HEK293 (cell line): ENCODE data around the gene ZNHIT3.

Experiments used
- KLF16 ChIP-seq: fragments of 450-650 bp; formaldehyde crosslinking; IDR thresholded peaks from 2 replicates; pipeline ENCODE4 v1.5.1; 2017; ENCODE audit warnings: missing biosample characterization, missing genetic modification characterization
- KLF8 ChIP-seq: fragments of 450-650 bp; formaldehyde crosslinking; IDR thresholded peaks from 2 replicates; pipeline ENCODE4 v1.5.1; 2016; ENCODE audit warnings: missing biosample characterization, missing genetic modification characterization
- MEIS1 ChIP-seq: sonication (generic); formaldehyde crosslinking; IDR thresholded peaks from 2 replicates; pipeline ENCODE4 v1.8.1; 2022; ENCODE audit warnings: missing genetic modification reagents, mild to moderate bottlenecking, borderline replicate concordance
- SP2 ChIP-seq: fragments of 450-650 bp; formaldehyde crosslinking; IDR thresholded peaks from 2 replicates; pipeline ENCODE4 v1.5.1; 2016; ENCODE audit warnings: missing biosample characterization, missing genetic modification characterization
- YY1 ChIP-seq: fragments of 450-650 bp; formaldehyde crosslinking; IDR thresholded peaks from 2 replicates; pipeline ENCODE4 v1.5.1; 2018; ENCODE audit warnings: missing biosample characterization, missing genetic modification characterization
- ZNF155 ChIP-seq: fragments of 450-650 bp; formaldehyde crosslinking; IDR thresholded peaks from 2 replicates; pipeline ENCODE4 v1.5.1; 2016; ENCODE audit warnings: missing biosample characterization, missing genetic modification characterization
- ZNF202 ChIP-seq: fragments of 450-650 bp; formaldehyde crosslinking; IDR thresholded peaks from 2 replicates; pipeline ENCODE4 v1.5.1; 2016; ENCODE audit warnings: missing biosample characterization, missing genetic modification characterization, borderline replicate concordance
- ZNF214 ChIP-seq: fragments of 450-650 bp; formaldehyde crosslinking; IDR thresholded peaks from 2 replicates; pipeline ENCODE4 v1.5.1; 2017; ENCODE audit warnings: missing biosample characterization, mild to moderate bottlenecking, missing genetic modification characterization, borderline replicate concordance
- ZNF23 ChIP-seq: fragments of 450-650 bp; formaldehyde crosslinking; IDR thresholded peaks from 2 replicates; pipeline ENCODE4 v1.5.1; 2016; ENCODE audit warnings: missing biosample characterization, missing genetic modification characterization, borderline replicate concordance
- ZNF274 ChIP-seq, 2 experiments: fragments of 200-500 bp in 1 of 2; fragments of 450-650 bp in 1 of 2; sonication (Bioruptor generic) in 1 of 2; formaldehyde crosslinking in 1 of 2; IDR thresholded peaks; 2 replicates each; pipeline versions ENCODE4 v1.5.1 to v1.6.1; 2014 to 2016; ENCODE audit warnings: borderline replicate concordance in 1 of 2, inconsistent platforms in 1 of 2, low read length in 1 of 2, missing biosample characterization in 1 of 2, missing genetic modification characterization in 1 of 2
- ZNF292 ChIP-seq: fragments of 450-650 bp; formaldehyde crosslinking; IDR thresholded peaks from 2 replicates; pipeline ENCODE4 v1.5.1; 2016; ENCODE audit warnings: low read depth, missing biosample characterization, missing genetic modification characterization, borderline replicate concordance
- ZNF366 ChIP-seq: fragments of 450-650 bp; formaldehyde crosslinking; conservative IDR thresholded peaks from 2 replicates; pipeline ENCODE4 v1.5.1; 2016; ENCODE audit warnings: missing biosample characterization, missing genetic modification characterization
- ZNF426 ChIP-seq: fragments of 450-650 bp; formaldehyde crosslinking; IDR thresholded peaks from 2 replicates; pipeline ENCODE4 v1.5.1; 2017; ENCODE audit warnings: missing biosample characterization, missing genetic modification characterization, mild to moderate bottlenecking, inconsistent platforms, moderate library complexity
- ZNF501 ChIP-seq: fragments of 450-650 bp; formaldehyde crosslinking; IDR thresholded peaks from 2 replicates; pipeline ENCODE4 v1.5.1; 2016; ENCODE audit warnings: missing biosample characterization, missing genetic modification characterization
- ZNF558 ChIP-seq: fragments of 450-650 bp; formaldehyde crosslinking; IDR thresholded peaks from 2 replicates; pipeline ENCODE4 v1.5.1; 2016; ENCODE audit warnings: missing biosample characterization, missing genetic modification characterization
- ZNF610 ChIP-seq: fragments of 450-650 bp; formaldehyde crosslinking; IDR thresholded peaks from 2 replicates; pipeline ENCODE4 v1.5.1; 2016; ENCODE audit warnings: missing biosample characterization, missing genetic modification characterization, borderline replicate concordance
- ZNF660 ChIP-seq: fragments of 450-650 bp; IDR thresholded peaks from 2 replicates; pipeline ENCODE4 v1.5.1; 2018; ENCODE audit warnings: missing biosample characterization, mild to moderate bottlenecking, missing genetic modification characterization
- ZNF785 ChIP-seq: fragments of 450-650 bp; formaldehyde crosslinking; IDR thresholded peaks from 2 replicates; pipeline ENCODE4 v1.5.1; 2016; ENCODE audit warnings: missing biosample characterization, missing genetic modification characterization
- ZSCAN23 ChIP-seq: fragments of 450-650 bp; formaldehyde crosslinking; IDR thresholded peaks from 2 replicates; pipeline ENCODE4 v1.5.1; 2016; ENCODE audit warnings: missing biosample characterization, missing genetic modification characterization
- TF ChIP-seq, protein P1 (sequence below): fragments of 450-650 bp; formaldehyde crosslinking; IDR thresholded peaks from 2 replicates; pipeline ENCODE4 v1.5.1; 2017; ENCODE audit warnings: missing biosample characterization, missing genetic modification characterization
- TF ChIP-seq, protein P2 (sequence below): fragments of 450-650 bp; formaldehyde crosslinking; IDR thresholded peaks from 2 replicates; pipeline ENCODE4 v1.5.1; 2016; ENCODE audit warnings: missing biosample characterization, missing genetic modification characterization
- TF ChIP-seq, protein P3 (sequence below): fragments of 450-650 bp; formaldehyde crosslinking; IDR thresholded peaks from 2 replicates; pipeline ENCODE4; 2016; ENCODE audit warnings: missing biosample characterization, missing genetic modification characterization
- TF ChIP-seq, protein P4 (sequence below): fragments of 450-650 bp; formaldehyde crosslinking; IDR thresholded peaks from 2 replicates; pipeline ENCODE4 v1.5.1; 2016; ENCODE audit warnings: missing biosample characterization, missing genetic modification characterization
- TF ChIP-seq, protein P5 (sequence below): fragments of 450-650 bp; formaldehyde crosslinking; IDR thresholded peaks from 2 replicates; pipeline ENCODE4 v1.5.0; 2017; ENCODE audit warnings: missing biosample characterization, missing genetic modification characterization, borderline replicate concordance
- TF ChIP-seq, protein P6 (sequence below): fragments of 450-650 bp; formaldehyde crosslinking; IDR thresholded peaks from 2 replicates; pipeline ENCODE4 v1.5.1; 2016; ENCODE audit warnings: missing biosample characterization, missing genetic modification characterization
- TF ChIP-seq, protein P7 (sequence below): fragments of 450-650 bp; formaldehyde crosslinking; IDR thresholded peaks from 2 replicates; pipeline ENCODE4 v1.5.1; 2016; ENCODE audit warnings: missing biosample characterization, missing genetic modification characterization

The ZNHIT3 gene

DNA sequence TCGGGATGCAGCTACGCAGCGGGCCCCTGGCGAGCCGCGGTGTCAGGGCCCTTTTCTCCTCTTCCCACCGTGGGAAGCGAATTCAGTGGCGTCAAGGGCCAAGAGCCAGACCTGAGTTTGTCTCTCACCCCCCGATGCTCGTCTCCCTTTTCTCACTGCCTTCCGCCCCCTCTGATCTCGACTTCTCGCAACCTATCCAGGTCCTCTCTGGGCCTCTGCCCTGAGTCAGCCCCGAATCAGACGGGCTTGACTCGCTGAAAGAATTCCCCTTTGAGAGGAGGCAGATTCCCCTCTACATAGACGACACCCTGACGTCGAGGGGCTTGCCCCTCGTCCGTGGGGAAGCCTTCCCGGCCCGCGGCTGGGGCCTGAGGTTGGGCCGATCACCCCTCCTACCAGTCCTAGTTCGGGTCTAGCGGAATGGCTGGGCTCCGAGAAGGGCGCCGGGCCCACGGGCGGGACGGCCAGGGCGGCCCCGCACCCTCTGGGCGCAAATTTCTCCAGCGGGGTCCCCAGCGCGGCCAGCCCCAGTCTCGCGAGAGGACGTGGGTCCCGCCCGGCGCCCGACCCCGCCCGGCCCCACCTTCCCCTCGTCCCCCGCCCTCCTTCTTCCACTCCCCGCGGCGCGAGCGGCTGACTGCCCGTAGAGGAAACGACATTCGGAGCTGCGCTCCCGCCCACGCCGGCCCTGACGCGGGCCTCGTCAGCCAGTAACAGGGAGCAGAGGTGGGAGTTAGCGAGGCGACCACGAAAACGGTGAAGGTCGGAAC is 58.0 kb downstream of the ZNHIT3 start, which contains the start of gene GGNBP2 (continued):
- TF ChIP-seq, protein P1, sequence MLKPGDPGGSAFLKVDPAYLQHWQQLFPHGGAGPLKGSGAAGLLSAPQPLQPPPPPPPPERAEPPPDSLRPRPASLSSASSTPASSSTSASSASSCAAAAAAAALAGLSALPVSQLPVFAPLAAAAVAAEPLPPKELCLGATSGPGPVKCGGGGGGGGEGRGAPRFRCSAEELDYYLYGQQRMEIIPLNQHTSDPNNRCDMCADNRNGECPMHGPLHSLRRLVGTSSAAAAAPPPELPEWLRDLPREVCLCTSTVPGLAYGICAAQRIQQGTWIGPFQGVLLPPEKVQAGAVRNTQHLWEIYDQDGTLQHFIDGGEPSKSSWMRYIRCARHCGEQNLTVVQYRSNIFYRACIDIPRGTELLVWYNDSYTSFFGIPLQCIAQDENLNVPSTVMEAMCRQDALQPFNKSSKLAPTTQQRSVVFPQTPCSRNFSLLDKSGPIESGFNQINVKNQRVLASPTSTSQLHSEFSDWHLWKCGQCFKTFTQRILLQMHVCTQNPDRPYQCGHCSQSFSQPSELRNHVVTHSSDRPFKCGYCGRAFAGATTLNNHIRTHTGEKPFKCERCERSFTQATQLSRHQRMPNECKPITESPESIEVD (tag by site-specific recombination): no peak
- TF ChIP-seq MEIS1 (no peak), ZNF426 (tag by site-specific recombination) (no peak), KLF16 (tag by site-specific recombination) (no peak; the same call in none of the 2 replicates), ZNF501 (tag by site-specific recombination) (peak; percentile 24; the same call in 1 of the 2 replicates), ZNF610 (tag by site-specific recombination) (peak; percentile 85; the same call in 1 of the 2 replicates), ZNF274 (IDR thresholded peaks at IDR 0.05; ENCODE audit: low read length) (no peak), ZNF274 (tag by site-specific recombination; IDR thresholded peaks at IDR 0.05; ENCODE audit: borderline replicate concordance) (no peak), ZNF292 (no peak), ZNF214 (no peak), YY1 (0 out of 2 replicates have a peak, but pooled peaks have one; percentile 20), ZNF202 (no peak), ZNF558 (tag by site-specific recombination) (no peak), ZNF785 (tag by site-specific recombination) (no peak), SP2 (tag by site-specific recombination) (peak; percentile 82), KLF8 (peak; percentile 98), ZNF155 (tag by site-specific recombination) (no peak), ZNF660 (tag by site-specific recombination) (peak; percentile 70; the same call in 1 of the 2 replicates), ZNF366 (tag by site-specific recombination) (peak; percentile 67), ZNF23 (no peak), ZSCAN23 (tag by site-specific recombination) (no peak)
- TF ChIP-seq, protein P2, sequence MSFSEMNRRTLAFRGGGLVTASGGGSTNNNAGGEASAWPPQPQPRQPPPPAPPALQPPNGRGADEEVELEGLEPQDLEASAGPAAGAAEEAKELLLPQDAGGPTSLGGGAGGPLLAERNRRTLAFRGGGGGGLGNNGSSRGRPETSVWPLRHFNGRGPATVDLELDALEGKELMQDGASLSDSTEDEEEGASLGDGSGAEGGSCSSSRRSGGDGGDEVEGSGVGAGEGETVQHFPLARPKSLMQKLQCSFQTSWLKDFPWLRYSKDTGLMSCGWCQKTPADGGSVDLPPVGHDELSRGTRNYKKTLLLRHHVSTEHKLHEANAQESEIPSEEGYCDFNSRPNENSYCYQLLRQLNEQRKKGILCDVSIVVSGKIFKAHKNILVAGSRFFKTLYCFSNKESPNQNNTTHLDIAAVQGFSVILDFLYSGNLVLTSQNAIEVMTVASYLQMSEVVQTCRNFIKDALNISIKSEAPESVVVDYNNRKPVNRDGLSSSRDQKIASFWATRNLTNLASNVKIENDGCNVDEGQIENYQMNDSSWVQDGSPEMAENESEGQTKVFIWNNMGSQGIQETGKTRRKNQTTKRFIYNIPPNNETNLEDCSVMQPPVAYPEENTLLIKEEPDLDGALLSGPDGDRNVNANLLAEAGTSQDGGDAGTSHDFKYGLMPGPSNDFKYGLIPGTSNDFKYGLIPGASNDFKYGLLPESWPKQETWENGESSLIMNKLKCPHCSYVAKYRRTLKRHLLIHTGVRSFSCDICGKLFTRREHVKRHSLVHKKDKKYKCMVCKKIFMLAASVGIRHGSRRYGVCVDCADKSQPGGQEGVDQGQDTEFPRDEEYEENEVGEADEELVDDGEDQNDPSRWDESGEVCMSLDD (tag by site-specific recombination): no peak; the same call in none of the 2 replicates
- TF ChIP-seq, protein P3, sequence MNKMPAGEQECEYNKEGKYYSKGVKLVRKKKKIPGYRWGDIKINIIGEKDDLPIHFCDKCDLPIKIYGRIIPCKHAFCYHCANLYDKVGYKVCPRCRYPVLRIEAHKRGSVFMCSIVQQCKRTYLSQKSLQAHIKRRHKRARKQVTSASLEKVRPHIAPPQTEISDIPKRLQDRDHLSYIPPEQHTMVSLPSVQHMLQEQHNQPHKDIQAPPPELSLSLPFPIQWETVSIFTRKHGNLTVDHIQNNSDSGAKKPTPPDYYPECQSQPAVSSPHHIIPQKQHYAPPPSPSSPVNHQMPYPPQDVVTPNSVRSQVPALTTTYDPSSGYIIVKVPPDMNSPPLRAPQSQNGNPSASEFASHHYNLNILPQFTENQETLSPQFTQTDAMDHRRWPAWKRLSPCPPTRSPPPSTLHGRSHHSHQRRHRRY: no peak
- TF ChIP-seq, protein P4, sequence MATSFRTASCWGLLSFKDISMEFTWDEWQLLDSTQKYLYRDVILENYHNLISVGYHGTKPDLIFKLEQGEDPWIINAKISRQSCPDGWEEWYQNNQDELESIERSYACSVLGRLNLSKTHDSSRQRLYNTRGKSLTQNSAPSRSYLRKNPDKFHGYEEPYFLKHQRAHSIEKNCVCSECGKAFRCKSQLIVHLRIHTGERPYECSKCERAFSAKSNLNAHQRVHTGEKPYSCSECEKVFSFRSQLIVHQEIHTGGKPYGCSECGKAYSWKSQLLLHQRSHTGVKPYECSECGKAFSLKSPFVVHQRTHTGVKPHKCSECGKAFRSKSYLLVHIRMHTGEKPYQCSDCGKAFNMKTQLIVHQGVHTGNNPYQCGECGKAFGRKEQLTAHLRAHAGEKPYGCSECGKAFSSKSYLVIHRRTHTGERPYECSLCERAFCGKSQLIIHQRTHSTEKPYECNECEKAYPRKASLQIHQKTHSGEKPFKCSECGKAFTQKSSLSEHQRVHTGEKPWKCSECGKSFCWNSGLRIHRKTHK: no peak
- TF ChIP-seq, protein P5, sequence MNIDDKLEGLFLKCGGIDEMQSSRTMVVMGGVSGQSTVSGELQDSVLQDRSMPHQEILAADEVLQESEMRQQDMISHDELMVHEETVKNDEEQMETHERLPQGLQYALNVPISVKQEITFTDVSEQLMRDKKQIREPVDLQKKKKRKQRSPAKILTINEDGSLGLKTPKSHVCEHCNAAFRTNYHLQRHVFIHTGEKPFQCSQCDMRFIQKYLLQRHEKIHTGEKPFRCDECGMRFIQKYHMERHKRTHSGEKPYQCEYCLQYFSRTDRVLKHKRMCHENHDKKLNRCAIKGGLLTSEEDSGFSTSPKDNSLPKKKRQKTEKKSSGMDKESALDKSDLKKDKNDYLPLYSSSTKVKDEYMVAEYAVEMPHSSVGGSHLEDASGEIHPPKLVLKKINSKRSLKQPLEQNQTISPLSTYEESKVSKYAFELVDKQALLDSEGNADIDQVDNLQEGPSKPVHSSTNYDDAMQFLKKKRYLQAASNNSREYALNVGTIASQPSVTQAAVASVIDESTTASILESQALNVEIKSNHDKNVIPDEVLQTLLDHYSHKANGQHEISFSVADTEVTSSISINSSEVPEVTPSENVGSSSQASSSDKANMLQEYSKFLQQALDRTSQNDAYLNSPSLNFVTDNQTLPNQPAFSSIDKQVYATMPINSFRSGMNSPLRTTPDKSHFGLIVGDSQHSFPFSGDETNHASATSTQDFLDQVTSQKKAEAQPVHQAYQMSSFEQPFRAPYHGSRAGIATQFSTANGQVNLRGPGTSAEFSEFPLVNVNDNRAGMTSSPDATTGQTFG (tag by site-specific recombination): no peak
- TF ChIP-seq, protein P6, sequence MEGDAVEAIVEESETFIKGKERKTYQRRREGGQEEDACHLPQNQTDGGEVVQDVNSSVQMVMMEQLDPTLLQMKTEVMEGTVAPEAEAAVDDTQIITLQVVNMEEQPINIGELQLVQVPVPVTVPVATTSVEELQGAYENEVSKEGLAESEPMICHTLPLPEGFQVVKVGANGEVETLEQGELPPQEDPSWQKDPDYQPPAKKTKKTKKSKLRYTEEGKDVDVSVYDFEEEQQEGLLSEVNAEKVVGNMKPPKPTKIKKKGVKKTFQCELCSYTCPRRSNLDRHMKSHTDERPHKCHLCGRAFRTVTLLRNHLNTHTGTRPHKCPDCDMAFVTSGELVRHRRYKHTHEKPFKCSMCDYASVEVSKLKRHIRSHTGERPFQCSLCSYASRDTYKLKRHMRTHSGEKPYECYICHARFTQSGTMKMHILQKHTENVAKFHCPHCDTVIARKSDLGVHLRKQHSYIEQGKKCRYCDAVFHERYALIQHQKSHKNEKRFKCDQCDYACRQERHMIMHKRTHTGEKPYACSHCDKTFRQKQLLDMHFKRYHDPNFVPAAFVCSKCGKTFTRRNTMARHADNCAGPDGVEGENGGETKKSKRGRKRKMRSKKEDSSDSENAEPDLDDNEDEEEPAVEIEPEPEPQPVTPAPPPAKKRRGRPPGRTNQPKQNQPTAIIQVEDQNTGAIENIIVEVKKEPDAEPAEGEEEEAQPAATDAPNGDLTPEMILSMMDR (tag by site-specific recombination): no peak
- TF ChIP-seq, protein P7, sequence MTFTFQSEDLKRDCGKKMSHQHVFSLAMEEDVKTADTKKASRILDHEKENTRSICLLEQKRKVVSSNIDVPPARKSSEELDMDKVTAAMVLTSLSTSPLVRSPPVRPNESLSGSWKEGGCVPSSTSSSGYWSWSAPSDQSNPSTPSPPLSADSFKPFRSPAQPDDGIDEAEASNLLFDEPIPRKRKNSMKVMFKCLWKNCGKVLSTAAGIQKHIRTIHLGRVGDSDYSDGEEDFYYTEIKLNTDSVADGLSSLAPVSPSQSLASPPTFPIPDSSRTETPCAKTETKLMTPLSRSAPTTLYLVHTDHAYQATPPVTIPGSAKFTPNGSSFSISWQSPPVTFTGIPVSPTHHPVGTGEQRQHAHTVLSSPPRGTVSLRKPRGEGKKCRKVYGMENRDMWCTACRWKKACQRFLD: no peak
